Neural cell (in vitro differentiated cells): ENCODE results near the gene USP20.

Source experiments
- EP300 ChIP-seq: fragments of 450-650 bp; conservative IDR thresholded peaks from 2 replicates; pipeline ENCODE4 v1.6.1; 2014; ENCODE audit warnings: antibody characterized with exemption, mild to moderate bottlenecking, moderate library complexity; ENCODE audit not compliant: poor library complexity, severe bottlenecking
- EZH2 ChIP-seq: fragments of 200-600, 300-800 bp; shearing (Covaris generic), sonication (generic); IDR thresholded peaks from 2 replicates; pipeline ENCODE4 v1.6.1; 2014; ENCODE audit warnings: antibody characterized with exemption, low read length, borderline replicate concordance, mild to moderate bottlenecking; ENCODE audit not compliant: insufficient read depth, poor library complexity, severe bottlenecking
- MXI1 ChIP-seq: fragments of 450-650 bp; conservative IDR thresholded peaks from 2 replicates; pipeline ENCODE4 v1.6.1; 2014; ENCODE audit warnings: antibody characterized with exemption, mild to moderate bottlenecking; ENCODE audit not compliant: poor library complexity, severe bottlenecking
- POLR2AphosphoS5 ChIP-seq: IDR thresholded peaks from 2 replicates; pipeline ENCODE4 v1.6.1; 2012
- RAD21 ChIP-seq: fragments of 450-650 bp; conservative IDR thresholded peaks from 2 replicates; pipeline ENCODE4 v1.6.1; 2014; ENCODE audit warnings: antibody characterized with exemption, mild to moderate bottlenecking, moderate library complexity
- SMC3 ChIP-seq: fragments of 450-650 bp; conservative IDR thresholded peaks from 2 replicates; pipeline ENCODE4 v1.6.1; 2014; ENCODE audit warnings: antibody characterized with exemption, mild to moderate bottlenecking, moderate library complexity; ENCODE audit not compliant: poor library complexity
- TAF1 ChIP-seq: IDR thresholded peaks from 2 replicates; pipeline ENCODE4 v1.6.1; 2012; ENCODE audit warnings: low read depth
- TF ChIP-seq, protein P1 (sequence below): fragments of 450-650 bp; IDR thresholded peaks from 2 replicates; pipeline ENCODE4 v1.5.1; 2014; ENCODE audit warnings: antibody characterized with exemption, mild to moderate bottlenecking, moderate library complexity; ENCODE audit not compliant: poor library complexity, severe bottlenecking
- TF ChIP-seq, protein P2 (sequence below): IDR thresholded peaks from 2 replicates; pipeline ENCODE4 v1.6.1; 2012; ENCODE audit warnings: borderline replicate concordance

DNA sequence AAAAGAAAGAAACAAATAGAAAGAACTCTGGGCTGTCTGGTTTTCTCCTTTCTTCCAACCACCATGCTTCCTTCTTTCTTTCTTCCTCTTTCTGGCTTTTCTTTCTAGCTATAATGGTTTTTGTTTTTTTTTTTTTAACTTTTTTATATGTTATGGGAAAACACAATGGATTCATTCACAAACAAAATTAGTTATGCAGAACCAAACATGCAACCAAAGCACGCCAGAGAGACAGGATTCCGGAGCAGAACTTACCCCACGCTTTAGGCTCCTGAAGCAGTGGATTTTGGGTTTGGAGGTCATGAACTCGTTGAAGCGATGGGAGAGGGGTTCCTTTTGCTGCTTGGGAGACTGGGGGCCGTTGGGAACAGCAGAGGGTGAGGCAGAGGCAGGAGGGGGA lies 88.3 kb downstream of the USP20 start:
- TF ChIP-seq, protein P1, sequence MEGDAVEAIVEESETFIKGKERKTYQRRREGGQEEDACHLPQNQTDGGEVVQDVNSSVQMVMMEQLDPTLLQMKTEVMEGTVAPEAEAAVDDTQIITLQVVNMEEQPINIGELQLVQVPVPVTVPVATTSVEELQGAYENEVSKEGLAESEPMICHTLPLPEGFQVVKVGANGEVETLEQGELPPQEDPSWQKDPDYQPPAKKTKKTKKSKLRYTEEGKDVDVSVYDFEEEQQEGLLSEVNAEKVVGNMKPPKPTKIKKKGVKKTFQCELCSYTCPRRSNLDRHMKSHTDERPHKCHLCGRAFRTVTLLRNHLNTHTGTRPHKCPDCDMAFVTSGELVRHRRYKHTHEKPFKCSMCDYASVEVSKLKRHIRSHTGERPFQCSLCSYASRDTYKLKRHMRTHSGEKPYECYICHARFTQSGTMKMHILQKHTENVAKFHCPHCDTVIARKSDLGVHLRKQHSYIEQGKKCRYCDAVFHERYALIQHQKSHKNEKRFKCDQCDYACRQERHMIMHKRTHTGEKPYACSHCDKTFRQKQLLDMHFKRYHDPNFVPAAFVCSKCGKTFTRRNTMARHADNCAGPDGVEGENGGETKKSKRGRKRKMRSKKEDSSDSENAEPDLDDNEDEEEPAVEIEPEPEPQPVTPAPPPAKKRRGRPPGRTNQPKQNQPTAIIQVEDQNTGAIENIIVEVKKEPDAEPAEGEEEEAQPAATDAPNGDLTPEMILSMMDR, result no peak
- TF ChIP-seq EP300, result no peak
- TF ChIP-seq EZH2, result no peak
- TF ChIP-seq RAD21, result no peak
- no peak for TF ChIP-seq POLR2AphosphoS5
- TF ChIP-seq MXI1, result no peak
- no peak for TF ChIP-seq SMC3
- TF ChIP-seq TAF1, result no peak
- TF ChIP-seq, protein P2, sequence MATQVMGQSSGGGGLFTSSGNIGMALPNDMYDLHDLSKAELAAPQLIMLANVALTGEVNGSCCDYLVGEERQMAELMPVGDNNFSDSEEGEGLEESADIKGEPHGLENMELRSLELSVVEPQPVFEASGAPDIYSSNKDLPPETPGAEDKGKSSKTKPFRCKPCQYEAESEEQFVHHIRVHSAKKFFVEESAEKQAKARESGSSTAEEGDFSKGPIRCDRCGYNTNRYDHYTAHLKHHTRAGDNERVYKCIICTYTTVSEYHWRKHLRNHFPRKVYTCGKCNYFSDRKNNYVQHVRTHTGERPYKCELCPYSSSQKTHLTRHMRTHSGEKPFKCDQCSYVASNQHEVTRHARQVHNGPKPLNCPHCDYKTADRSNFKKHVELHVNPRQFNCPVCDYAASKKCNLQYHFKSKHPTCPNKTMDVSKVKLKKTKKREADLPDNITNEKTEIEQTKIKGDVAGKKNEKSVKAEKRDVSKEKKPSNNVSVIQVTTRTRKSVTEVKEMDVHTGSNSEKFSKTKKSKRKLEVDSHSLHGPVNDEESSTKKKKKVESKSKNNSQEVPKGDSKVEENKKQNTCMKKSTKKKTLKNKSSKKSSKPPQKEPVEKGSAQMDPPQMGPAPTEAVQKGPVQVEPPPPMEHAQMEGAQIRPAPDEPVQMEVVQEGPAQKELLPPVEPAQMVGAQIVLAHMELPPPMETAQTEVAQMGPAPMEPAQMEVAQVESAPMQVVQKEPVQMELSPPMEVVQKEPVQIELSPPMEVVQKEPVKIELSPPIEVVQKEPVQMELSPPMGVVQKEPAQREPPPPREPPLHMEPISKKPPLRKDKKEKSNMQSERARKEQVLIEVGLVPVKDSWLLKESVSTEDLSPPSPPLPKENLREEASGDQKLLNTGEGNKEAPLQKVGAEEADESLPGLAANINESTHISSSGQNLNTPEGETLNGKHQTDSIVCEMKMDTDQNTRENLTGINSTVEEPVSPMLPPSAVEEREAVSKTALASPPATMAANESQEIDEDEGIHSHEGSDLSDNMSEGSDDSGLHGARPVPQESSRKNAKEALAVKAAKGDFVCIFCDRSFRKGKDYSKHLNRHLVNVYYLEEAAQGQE, result no peak
